Measurements from ENCODE around the gene STARD3.

DNA sequence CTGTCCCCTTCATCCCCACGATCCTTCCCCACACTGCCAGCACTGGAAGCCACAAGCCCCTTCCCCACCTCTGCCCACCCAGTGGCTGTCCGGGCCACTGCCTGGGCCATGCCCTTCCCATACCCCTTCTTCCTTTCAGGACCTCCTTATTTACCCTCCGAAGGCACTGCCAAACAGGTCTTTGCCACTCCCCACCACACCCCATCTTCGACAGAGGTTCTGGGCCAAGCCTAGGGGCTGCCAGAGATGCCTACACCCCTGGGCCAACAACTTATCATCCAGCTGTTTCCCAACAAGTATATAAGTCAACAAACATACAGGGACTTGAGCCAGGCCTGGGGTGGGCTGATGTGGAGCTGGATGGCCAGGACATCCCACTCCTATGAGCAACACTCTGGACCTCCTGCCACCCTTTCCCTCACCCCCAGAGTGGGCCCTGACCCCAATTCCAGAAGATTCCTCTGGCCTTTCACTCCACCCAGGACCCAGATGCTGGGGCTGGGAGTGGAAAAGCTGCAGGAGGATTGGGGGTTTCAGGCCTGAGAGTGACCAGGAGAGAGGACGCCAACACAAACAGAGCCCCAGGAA lies 11.7 kb upstream of the STARD3 start:
- TF ChIP-seq POLR2A (IDR thresholded peaks at IDR 0.05) (no peak), POLR2AphosphoS5 (IDR thresholded peaks at IDR 0.05) (no peak)
- TF ChIP-seq, protein P1, sequence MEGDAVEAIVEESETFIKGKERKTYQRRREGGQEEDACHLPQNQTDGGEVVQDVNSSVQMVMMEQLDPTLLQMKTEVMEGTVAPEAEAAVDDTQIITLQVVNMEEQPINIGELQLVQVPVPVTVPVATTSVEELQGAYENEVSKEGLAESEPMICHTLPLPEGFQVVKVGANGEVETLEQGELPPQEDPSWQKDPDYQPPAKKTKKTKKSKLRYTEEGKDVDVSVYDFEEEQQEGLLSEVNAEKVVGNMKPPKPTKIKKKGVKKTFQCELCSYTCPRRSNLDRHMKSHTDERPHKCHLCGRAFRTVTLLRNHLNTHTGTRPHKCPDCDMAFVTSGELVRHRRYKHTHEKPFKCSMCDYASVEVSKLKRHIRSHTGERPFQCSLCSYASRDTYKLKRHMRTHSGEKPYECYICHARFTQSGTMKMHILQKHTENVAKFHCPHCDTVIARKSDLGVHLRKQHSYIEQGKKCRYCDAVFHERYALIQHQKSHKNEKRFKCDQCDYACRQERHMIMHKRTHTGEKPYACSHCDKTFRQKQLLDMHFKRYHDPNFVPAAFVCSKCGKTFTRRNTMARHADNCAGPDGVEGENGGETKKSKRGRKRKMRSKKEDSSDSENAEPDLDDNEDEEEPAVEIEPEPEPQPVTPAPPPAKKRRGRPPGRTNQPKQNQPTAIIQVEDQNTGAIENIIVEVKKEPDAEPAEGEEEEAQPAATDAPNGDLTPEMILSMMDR (IDR thresholded peaks at IDR 0.05 in 8 of 11, conservative IDR thresholded peaks at IDR 0.05 in 3 of 11) = no peak

Data from spleen (tissue), 7 donors.